OCI-LY7 (cell line): ENCODE data around the gene NXPH2. TPM values are rescaled to one million over a fixed set of nuclear protein-coding genes. Genes with fewer than 3 reads are reported as not detected.

ENCODE experiments used
- BruUV-seq: library from RNA; stranded (reverse); fragments of 400-500 nt; replicated peaks from 2 replicates; lab custom pipeline; 2021; lab: Mats Ljungman, UMichigan
- CTCF ChIA-PET: fragments of 300-600 bp; sonication (Branson Sonifier 250); formaldehyde crosslinking; loops from one replicate; lab custom pipeline; 2022; ENCODE audit warnings: antibody characterized with exemption; ENCODE audit not compliant: unreplicated experiment; lab: Charles Lee
- POLR2A ChIA-PET: fragments of 300-600 bp; sonication (Branson Sonifier 250); formaldehyde crosslinking; loops from one replicate; lab custom pipeline; 2022; ENCODE audit warnings: antibody characterized with exemption; lab: Charles Lee
- DNase-seq: peaks from one replicate; pipeline ENCODE4 v3.0.0-alpha.2; 2015; ENCODE audit warnings: low spot score
- H2AFZ ChIP-seq: fragments of 200-600 bp; sonication (generic), shearing (Covaris generic); 2 replicates; pipeline ENCODE4 v1.6.1; 2014; ENCODE audit warnings: mild to moderate bottlenecking, antibody characterized with exemption, low read length, moderate library complexity
- H3K27ac ChIP-seq: fragments of 200-600 bp; sonication (generic); 2 replicates; pipeline ENCODE4 v1.5.1; 2014; ENCODE audit warnings: mixed run types, low read depth, mild to moderate bottlenecking, moderate library complexity, low read length, inconsistent platforms; ENCODE audit not compliant: poor library complexity, severe bottlenecking
- H3K36me3 ChIP-seq: fragments of 200-600 bp; sonication (generic); 2 replicates; pipeline ENCODE4 v1.6.1; 2014; ENCODE audit warnings: mild to moderate bottlenecking, antibody characterized with exemption, low read length, moderate library complexity, mixed read lengths; ENCODE audit not compliant: insufficient read depth
- H3K4me1 ChIP-seq: fragments of 200-600 bp; sonication (generic); 2 replicates; pipeline ENCODE4 v1.5.1; 2014; ENCODE audit warnings: mild to moderate bottlenecking, low read length; ENCODE audit not compliant: insufficient read depth, poor library complexity, severe bottlenecking
- H3K4me2 ChIP-seq: fragments of 200-600 bp; sonication (generic); 2 replicates; pipeline ENCODE4 v1.6.1; 2014; ENCODE audit warnings: mild to moderate bottlenecking, low read length
- H3K4me3 ChIP-seq: fragments of 200-600 bp; sonication (generic); 2 replicates; pipeline ENCODE4 v1.5.1; 2014; ENCODE audit warnings: mild to moderate bottlenecking, low read depth, low read length; ENCODE audit not compliant: poor library complexity, severe bottlenecking
- H3K79me2 ChIP-seq: fragments of 200-600 bp; sonication (generic); 2 replicates; pipeline ENCODE4 v1.6.1; 2016; ENCODE audit warnings: low read depth, mild to moderate bottlenecking, low read length, moderate library complexity, mixed read lengths; ENCODE audit not compliant: insufficient read depth
- H3K9me2 ChIP-seq: fragments of 200-600 bp; sonication (generic); 2 replicates; pipeline ENCODE4 v1.6.1; 2016; ENCODE audit warnings: mild to moderate bottlenecking, low read length, mixed read lengths; ENCODE audit not compliant: insufficient read depth
- H3K9me3 ChIP-seq: fragments of 200-600 bp; sonication (generic); 2 replicates; pipeline ENCODE4 v1.6.1; 2014; ENCODE audit warnings: mild to moderate bottlenecking, mixed run types, low read length, mixed read lengths
- H4K20me1 ChIP-seq: fragments of 200-600 bp; sonication (generic); 2 replicates; pipeline ENCODE4 v1.6.1; 2014; ENCODE audit warnings: mild to moderate bottlenecking, antibody characterized with exemption, low read length, moderate library complexity, mixed read lengths; ENCODE audit not compliant: insufficient read depth
- EZH2phosphoT487 ChIP-seq: fragments of 200-600 bp; sonication (generic); IDR thresholded peaks from 2 replicates; pipeline ENCODE4 v1.6.1; 2018; ENCODE audit warnings: low read depth, borderline replicate concordance, mild to moderate bottlenecking, mixed run types, antibody characterized with exemption, low read length, moderate library complexity, mixed read lengths
- intact Hi-C: fragments of 100-400 bp; cut with micrococcal nuclease; formaldehyde crosslinking; loops from one replicate; pipeline ENCODE4 v1.10.0; 2022; ENCODE audit not compliant: unreplicated experiment
- total RNA-seq, 2 experiments: library from RNA; depleted of rRNA in 1 of 2; stranded (reverse); fragments of >200 nt in 1 of 2; shearing (Covaris generic) in 1 of 2; gene quantifications; 2 replicates each; pipeline ENCODE4 v1.2.3, GENCODE V29; 2014 to 2022
- TF ChIP-seq, protein P1 (sequence below): fragments of 200-600 bp; sonication (generic); conservative IDR thresholded peaks from 2 replicates; pipeline ENCODE4 v1.5.1; 2014; ENCODE audit warnings: mild to moderate bottlenecking, antibody characterized with exemption, low read length, moderate library complexity, mixed read lengths

NXPH2 gene
- total RNA-seq, 2 experiments from 2014 or later, result not detected

DNA sequence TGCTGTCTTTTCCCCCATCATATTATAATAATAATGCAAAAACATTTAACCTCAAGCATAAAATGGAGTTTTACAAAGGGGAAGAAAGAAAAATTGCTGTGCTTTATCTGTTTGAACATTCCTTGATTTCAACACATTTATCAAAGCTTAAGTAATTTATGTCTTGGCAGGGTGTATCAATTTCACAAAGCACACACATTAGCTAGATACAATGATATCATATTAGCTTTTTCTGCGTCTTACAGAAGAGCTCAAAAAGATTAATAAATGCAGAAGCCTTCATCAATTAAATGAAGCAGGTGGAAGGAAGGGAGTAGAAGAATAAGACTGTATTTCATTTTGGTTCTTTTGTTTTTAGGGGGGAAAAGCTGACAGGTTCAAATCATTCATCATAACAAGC is 103.0 kb downstream of the NXPH2 start:
- BruUV-seq, result no TSS peak
- H3K4me3 ChIP-seq, result no peak overlapping the region
- no peaks in the 10 kb centered on the region for H3K36me3 ChIP-seq
- H2AFZ ChIP-seq, result no peak overlapping the region
- H4K20me1 ChIP-seq, result no peaks in the 10 kb centered on the region
- no peaks in the 10 kb centered on the region for H3K9me2 ChIP-seq
- no peaks in the 10 kb centered on the region for H3K4me1 ChIP-seq
- H3K9me3 ChIP-seq, result no peaks in the 10 kb centered on the region
- no peak overlapping the region for H3K4me2 ChIP-seq
- no peak for DNase-seq
- CTCF ChIA-PET, result no interaction called here
- no peaks in the 10 kb centered on the region for H3K79me2 ChIP-seq
- TF ChIP-seq EZH2phosphoT487, result no peak
- TF ChIP-seq, protein P1, sequence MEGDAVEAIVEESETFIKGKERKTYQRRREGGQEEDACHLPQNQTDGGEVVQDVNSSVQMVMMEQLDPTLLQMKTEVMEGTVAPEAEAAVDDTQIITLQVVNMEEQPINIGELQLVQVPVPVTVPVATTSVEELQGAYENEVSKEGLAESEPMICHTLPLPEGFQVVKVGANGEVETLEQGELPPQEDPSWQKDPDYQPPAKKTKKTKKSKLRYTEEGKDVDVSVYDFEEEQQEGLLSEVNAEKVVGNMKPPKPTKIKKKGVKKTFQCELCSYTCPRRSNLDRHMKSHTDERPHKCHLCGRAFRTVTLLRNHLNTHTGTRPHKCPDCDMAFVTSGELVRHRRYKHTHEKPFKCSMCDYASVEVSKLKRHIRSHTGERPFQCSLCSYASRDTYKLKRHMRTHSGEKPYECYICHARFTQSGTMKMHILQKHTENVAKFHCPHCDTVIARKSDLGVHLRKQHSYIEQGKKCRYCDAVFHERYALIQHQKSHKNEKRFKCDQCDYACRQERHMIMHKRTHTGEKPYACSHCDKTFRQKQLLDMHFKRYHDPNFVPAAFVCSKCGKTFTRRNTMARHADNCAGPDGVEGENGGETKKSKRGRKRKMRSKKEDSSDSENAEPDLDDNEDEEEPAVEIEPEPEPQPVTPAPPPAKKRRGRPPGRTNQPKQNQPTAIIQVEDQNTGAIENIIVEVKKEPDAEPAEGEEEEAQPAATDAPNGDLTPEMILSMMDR, result no peak
- intact Hi-C loops, result no loop called here
- POLR2A ChIA-PET, result interaction anchor here (0.6 kb wide), 1 partner anchor 371 kb away, joined by 3 read pairs; no protein-coding TSS in a partner anchor
- H3K27ac ChIP-seq, result no peak overlapping the region

DNA sequence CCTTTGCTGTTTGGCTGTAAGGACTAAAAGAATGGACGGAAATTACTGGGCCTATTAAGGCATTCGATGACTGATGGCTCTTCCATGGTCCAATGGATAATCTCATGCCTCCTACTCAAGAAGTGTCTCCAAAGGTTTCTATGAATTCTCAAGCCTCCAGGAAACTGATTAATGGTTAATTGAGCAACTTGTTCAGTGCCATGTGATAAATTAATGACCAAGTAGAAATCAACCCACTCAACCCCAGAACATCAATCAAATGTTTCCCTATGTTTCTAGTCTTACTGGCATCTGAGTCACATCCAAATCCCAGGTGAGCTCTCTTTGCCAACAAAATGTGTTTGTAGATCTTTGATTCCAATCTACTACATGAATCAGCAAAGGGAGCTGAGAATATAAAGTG is 103.6 kb downstream of the NXPH2 start:
- Histone ChIP-seq H3K9me2 (no peaks in the 10 kb centered on the region), H3K4me3 (no peak overlapping the region), H3K9me3 (no peaks in the 10 kb centered on the region), H2AFZ (no peak overlapping the region), H3K79me2 (no peaks in the 10 kb centered on the region), H3K4me2 (no peak overlapping the region), H3K36me3 (no peaks in the 10 kb centered on the region), H4K20me1 (no peaks in the 10 kb centered on the region), H3K4me1 (no peaks in the 10 kb centered on the region), H3K27ac (no peak overlapping the region)
- BruUV-seq, result no TSS peak
- no peak for TF ChIP-seq EZH2phosphoT487
- TF ChIP-seq, protein P1, result no peak
- ChIA-PET POLR2A (no interaction called here), CTCF (no interaction called here)
- no peak for DNase-seq
- intact Hi-C loops, result no loop called here

- intact Hi-C loops, result no loop called here
- H2AFZ ChIP-seq, result no peak overlapping the region
- TF ChIP-seq, protein P1, result no peak
- TF ChIP-seq EZH2phosphoT487, result no peak
- no TSS peak for BruUV-seq
- no peaks in the 10 kb centered on the region for H4K20me1 ChIP-seq
- H3K36me3 ChIP-seq, result no peaks in the 10 kb centered on the region
- H3K9me3 ChIP-seq, result no peaks in the 10 kb centered on the region
- no peak overlapping the region for H3K27ac ChIP-seq
- H3K4me3 ChIP-seq, result no peak overlapping the region
- POLR2A ChIA-PET, result no interaction called here
- no peak overlapping the region for H3K4me2 ChIP-seq
- no peaks in the 10 kb centered on the region for H3K4me1 ChIP-seq
- DNase-seq, result no peak
- no peaks in the 10 kb centered on the region for H3K9me2 ChIP-seq
- CTCF ChIA-PET, result no interaction called here
- no peaks in the 10 kb centered on the region for H3K79me2 ChIP-seq
Observed at GRCh38 chr2:138671566-138671965, 108.6 kb downstream of the NXPH2 start.
